GM18870 (cell line): Measurements from ENCODE around the gene RAI14.

ENCODE experiments used
- ATAC-seq: cut with Tn5 transposase; IDR thresholded peaks from one replicate; pipeline ENCODE4 v1.9.1; 2021; ENCODE audit warnings: moderate library complexity; ENCODE audit not compliant: unreplicated experiment

The RAI14 gene

DNA sequence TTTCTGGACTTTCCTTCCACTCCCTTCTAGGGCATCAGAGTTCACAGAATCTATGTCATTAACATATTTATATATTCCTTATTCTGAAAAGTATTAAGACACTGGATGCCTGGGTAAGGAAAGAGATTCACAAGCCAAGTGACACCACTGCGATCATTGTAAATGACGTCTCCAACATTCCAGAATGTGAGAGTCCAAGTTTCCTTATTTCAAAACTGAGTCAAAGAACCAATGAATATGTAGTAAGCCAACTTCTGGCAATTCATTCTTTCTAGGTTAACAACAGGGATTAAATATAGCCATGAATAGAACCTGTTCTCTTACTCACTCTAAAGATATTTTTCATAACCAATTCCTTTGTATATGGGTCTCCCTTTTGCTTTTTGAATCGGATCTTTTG lies 18.1 kb downstream of the RAI14 start:
- ATAC-seq, result no peak

DNA sequence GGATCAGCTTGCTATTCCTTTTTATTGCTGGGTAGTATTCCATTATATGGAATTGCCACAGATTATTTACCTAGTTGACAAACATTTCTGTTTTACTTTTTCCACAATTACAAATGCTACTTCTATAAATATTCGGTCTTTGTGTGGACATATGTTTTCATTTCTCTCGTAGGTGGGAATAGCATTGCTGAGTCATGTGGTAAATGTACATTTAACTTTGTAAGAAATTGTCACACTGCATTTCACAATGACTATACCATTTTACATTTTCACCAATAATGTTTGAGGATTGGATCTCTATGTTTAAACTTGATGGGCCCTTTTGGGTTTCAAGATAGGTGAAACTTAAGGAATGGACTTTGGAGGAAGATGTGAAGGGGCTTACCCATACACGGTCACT lies 19.7 kb downstream of the RAI14 start:
- ATAC-seq, result no peak

DNA sequence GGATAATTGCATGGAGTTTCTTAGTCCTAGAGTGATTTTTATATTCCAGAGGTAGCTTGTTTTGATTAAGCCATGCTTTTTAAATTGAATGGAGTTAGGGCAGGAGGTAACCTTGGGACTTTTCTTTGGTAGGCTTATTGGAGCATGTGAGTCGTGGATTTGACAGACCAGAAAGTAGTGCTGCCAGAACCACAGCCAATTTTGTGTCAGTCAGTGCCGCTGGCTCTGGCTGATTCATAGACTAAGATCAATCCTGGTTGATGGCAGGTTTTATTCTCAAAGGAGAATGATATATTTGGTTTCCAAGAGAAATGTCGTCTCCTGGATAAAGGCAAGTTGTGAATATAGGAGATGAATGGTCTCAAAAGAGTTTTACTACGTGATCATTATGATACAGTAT lies 20.3 kb downstream of the RAI14 start:
- no peak for ATAC-seq

DNA sequence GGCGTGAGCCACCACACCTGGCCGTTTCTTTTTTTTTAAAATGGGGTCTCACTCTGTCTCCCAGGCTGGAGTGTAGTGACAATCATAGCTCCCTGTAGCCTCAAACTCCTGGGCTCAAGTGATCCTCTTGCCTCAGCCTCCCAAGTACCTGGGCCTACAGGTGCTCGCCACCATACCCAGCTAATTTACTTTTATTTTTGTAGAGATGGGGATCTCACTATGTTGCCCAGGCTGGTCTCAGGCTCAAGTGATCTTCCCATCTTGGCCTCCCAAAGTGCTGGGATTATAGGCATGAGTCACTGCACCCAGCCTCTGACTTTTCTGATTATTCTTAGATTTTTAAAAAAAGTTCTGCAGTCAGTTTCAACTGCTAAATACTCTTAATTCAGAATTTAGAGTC lies 21.3 kb downstream of the RAI14 start:
- ATAC-seq, result no peak

DNA sequence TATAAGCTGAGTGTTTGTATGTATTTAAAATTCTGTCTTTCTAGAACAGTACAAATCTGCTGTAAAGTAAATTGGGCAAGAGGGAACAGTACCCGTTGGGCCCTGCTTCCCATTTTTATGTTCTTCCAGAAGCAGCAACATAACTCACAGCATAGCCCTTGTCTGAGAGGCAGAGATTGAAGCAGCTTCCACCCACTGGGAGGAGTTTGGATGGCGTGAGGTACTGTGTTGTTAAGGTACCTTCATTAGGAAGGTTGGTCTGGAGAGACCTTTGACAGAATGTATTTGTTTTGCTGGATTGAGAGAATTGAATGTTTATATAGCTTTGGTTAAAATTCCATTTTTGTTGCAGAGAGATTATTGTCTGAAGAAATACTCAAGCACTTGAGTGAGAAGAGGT lies 24.8 kb downstream of the RAI14 start:
- no peak for ATAC-seq

DNA sequence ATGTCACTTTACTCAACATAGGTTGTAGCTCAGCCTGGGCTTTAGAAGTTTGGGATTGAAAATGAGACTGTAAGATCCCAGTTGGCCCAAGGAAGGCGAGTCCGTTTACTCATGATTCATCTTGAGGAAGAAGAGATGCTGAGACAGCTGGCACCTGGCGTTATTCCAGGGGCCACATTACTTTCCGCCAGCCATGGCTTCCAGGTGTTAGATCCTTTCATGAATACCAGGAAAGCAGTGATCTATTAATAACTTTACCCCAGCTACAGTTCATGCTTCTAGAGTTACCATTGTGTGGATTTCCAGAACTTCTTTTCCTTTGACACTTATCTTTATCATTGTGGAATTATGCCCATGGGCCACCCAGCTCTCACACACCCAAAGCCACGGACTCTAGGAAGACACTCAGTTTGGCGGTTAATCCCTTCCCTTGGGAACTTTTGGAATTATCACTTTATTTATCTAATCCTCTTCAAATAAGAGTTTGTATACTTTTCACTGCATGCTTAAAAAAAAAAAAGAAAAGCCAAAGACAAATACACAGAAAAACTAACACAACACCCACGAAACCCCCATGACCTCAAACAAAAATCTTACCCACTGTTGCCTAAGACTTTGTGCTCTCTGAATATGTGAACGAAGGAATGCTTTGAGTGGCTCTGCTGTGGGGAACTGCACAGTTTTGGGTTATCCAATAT lies 26.9 kb downstream of the RAI14 start:
- ATAC-seq, result no peak

DNA sequence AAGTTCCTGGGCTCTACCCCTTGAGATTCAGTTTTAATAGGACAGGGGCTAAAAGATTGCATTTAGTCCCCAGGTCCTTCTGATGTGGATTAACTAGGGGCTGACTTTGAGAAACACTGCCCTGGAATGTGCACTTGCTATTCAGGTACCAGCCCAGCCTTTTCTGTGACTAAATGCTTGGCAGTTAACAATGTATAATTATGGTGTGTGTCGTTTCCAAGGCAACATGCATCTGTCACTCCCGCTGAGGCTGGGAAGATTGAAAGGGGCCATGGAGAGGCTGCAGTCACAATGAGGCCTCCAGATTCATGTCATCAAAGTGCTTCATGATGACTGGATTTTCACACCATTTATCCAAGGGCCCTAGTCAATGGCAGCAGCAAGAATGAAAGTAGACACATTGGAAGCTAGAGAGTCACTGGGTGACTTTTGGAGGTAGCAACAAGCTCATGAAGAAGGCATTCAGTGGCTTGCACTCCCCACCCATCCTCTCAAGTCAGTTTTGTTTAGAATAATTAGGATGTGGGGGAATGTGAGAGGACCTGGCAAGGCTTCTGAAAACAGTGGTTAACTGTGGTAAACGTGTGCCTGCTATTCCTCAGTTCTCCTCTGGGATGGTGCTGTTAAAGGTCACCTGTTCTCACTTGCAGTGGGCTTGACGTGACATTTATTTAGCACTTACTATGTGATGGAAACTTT lies 28.3 kb downstream of the RAI14 start:
- no peak for ATAC-seq

DNA sequence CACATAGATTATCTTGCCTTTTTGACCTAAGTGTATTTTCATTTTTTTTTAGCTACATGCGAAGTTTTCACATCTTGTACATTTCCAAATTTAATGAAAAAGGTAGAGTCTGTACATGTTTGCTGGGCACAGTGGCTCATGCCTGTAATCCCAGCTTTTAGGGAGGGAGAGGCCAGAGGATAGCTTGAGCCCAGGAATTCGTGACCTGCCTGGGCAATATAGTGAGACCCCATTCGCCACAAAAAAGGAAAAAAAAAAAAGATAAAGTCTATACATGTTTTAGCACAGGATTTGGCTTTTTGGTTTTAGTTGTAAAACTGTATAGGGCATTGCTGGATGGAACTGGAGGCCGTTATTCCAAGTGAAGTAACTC lies 28.8 kb downstream of the RAI14 start:
- no peak for ATAC-seq

DNA sequence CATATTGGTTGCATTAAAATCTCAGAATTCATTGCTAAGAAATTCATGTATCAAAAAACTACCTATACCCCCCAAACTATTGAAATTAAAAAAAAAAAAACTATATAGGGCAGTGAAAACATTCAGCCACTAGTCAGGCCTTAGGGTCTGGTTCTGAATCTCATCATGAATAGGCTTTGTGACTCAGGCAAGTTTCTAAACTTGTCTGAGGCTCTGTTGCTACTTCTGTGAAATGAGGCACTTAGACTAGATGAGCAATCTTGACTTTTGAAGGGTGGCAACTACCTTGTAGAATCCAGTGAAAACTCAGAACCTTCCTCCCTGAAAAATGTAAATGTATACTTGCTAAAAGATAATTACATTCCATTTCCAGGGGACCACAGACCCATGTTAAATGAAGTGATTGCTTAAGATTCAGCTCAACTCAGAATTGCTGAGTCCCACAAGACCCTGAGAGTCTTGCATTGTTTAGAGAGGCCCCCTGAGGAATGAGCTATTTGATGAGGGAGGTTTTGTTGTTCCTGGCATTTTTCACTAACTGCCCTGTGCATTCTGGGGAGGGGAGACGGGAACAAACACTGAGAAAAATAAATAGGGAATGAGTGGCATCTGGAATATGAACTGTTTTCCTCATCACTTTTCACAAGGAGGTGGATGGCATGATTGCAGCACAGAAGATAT lies 29.5 kb downstream of the RAI14 start:
- ATAC-seq, result no peak

DNA sequence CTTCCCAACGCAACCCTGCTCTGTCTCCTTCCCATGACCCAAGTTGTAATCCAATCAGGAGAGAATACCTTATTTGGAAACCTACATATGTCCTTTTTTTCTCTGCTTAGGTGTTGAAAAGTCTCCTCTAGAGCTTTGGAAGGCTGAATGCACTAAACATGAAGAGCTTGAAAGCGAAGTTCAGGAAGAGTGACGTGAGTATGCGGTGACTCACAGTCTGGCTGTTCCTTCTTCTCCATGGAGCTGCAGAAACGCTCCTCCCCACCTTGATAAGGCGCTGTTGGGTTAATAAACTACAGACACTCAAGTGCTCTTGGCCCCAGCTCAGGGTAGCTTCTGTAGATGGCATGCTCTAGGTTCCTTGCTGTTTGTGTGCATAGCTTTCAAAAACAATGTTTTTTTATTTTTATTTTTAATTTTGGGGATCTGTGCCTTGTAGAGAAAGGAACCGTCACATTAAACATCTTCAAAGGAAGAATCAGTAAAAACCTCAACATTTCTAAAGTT lies 30.7 kb downstream of the RAI14 start:
- no peak for ATAC-seq

DNA sequence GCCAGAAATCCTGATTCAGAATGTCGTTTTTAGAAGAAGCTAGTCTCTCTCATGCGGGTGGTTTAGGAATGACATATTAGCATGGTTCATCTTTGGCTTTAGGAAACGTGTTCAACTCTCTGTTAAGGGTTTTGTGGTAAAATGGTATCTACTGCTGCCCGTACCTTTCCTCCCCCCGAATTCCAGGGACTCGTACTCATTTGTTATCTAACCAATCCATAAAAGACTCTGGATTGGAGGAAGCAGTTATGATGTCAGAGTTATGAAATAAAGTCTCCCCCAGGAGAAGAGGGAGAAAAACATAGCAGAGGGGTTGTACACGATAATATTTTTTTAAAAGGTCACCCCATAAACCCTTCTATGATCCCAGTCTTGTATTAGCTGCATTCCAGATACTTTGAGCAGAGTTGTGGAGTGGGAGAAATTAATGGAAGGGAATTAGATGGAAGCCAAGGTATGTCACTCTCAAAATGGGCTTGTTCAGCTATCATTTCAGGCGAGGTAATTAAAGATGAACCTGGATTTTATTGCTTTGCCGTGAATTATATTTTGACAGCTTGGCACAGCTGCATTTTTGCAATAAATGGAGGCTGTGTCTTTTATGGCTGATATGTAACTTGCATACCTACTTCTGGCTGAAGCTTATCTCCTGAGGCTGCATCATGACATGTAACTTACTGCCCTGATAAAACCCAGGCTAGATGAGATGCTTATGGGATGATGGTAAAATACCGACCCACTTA lies 31.3 kb downstream of the RAI14 start:
- no peak for ATAC-seq

DNA sequence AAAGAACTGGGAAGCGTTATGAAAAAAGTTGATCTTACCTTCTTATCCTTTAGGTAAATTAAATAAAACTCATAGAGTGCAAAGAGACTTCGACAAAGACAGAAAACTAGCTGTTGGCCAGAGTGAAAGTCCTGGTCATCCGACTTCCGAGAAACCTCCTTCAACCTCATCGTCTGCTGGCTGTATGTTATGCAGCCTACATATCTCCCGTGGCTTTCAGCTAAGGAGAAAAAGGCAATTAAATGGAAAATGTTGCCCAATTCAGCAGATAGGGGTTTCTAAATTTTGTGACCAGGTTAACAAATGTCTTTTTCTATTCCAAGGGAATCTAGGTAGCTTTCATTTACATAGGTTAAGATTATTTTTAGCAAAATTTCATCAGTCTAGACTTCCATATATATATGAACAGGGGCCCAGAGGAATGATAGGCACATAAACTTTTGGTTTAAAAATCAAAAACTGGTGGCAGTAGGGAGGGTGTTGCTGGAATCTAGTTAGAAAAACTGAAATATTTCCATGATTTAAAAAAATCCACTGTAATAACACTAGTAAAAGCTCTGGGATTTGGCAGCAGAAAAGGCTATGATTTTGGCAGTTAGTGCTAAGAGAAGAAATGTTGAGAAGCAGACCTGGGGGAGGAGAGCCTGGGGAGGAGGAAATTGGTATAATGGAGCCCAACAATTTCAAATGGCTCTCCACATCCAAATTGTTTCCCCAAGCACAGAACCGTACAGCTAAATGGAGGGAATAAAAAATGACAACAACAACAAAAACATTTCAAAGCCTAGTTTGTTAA lies 32.1 kb downstream of the RAI14 start:
- ATAC-seq, result no peak

DNA sequence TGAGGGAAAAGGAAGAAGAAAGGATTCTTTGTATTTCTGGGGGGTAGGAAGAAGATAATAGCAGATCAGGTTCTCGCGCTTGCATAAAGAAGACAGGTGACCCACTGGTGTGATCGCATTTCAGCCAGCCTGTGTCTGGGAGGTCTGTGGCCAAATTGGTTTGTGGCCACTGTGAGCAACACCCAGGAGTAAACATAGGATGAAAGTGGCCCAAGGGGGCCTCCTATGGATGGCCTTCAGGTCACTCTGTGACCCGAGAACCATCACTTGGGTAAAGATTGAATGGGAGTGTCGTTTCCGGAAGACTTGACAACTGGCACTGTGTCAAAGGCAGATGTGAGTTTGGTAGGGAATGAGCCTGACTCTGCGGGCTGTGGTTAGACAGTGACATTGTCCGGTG lies 34.2 kb downstream of the RAI14 start:
- ATAC-seq, result no peak

DNA sequence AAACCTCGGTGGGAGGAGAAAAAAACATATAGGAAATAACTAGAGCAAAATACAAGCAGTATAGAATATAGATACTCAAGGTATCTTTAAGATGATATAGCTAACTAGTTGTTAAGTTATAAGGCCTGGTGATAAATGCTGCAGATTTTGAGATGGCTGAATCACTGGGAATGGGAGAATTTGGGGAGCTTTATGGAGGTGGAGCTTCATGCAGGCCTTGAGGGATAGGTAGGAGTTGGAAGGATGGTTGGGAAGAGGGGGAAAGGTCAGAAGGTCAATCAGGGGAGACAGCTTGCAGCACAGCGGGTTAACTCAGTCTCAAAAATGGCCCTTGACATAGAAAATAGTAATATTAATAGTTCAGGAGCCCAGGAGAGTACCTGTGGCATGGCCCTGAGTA lies 34.8 kb downstream of the RAI14 start:
- ATAC-seq, result no peak

DNA sequence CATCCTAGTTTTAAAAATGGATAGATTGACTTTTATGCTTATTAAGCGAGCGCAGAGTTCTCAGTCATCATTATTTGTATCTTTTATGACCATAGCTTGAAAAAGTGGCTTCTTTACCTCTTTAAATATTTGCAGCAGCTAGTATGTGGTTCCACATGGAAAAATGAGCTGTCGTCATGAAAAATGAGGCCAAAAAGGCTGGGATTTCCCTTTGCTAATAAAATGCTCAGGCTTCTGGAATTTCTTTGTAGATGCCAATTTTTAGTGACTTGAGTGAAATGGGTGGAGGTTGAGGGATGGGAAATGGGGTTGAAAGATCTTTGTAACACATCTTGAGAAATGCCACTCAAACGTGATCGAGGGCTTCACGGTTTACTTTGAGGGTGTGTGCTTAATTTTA lies 35.2 kb downstream of the RAI14 start:
- no peak for ATAC-seq

DNA sequence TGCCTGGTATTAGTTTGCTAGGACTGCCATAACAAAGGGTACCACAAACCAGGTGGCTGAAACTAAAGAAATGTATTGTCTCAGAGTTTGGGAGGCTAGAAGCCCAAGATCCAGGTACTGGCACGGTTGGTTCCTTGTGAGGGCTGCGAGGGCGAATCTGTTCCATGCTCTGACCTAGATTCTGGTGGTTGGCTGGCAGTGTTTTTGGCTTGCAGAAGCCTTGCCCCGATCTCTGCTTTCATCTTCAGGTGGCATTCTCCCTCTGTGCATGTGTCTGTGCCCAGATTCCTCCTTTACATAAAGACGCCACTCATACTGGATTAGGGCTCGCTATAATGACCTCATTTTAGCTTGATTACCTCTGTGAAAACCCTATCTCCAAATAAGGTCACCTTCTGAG lies 36.7 kb downstream of the RAI14 start:
- no peak for ATAC-seq

DNA sequence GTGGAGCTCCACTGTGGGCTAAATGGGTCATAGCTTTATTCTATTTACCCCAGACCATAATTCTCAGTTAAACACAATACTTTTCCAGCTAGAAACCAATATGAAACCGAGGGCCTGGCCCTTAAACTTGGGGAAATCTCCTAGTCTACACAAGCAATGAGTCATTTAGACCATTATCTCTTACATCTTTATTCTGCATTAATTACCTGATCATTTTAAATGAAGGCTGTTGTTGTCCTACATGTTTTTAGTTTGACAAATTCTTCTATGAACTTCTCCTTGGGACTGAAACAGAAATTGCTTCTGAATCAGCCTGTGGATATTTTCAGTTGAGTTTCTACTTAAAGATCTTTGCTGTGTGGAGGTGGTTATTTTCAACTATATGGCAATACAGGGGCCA lies 37.9 kb downstream of the RAI14 start:
- ATAC-seq, result no peak

DNA sequence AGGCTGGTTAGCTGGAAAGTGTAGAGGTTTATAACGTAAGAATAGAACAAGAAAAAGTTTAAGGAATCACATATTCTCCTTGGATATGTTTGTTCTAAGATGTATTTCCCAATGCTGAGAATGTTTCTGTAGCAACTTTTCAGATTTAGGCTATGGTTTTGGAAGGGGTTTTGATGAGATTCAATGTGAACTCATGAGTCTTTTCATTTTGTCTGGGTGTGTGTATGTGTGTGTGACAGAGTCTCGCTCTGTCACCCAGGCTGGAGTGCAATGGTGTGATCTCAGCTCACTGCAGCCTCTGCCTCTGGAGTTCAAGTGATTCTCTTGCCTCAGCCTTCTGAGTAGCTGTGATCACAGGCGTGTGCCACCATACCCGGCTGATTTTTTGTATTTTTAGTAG lies 38.6 kb downstream of the RAI14 start:
- ATAC-seq, result no peak

DNA sequence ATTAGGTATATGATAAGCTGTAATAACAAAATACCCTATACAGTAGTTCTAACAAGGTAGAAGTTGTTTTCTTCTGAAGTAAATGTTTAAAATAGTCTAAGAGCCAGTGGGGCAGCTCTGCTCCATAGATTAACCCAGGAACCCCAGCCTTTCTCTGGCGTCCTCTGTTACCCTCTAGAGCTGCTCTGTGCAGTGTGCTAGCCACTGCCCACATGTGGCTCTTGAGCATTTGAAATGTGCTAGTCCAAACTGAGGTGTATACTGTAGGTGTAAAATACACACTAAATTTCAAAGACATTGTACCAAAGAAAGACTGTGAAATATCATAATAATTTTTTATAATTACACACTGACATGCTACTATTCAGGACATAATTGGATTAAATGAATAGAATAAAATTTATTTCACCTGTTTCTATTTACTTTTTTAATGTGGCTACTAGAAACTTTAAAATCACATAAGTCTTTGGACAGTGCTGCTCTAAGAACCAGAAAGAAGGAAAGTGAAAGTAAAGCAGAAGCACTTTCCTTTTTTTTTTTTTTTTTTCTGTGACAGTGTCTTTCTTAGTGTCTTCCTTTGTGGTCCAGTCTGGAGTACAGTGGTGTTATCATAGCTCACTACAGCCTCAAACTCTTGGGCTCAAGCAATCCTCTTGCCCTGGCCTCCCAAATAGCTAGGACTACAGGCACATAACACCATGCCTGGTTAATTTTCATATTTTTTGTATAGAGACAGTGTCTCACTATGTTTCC lies 39.3 kb downstream of the RAI14 start:
- ATAC-seq, result no peak
